HK-2 (cell line): ENCODE data around the gene LRRC49.
"Not testable (repeated sequence)": the region's sequence is repeated elsewhere in the genome, so short reads cannot be mapped to it uniquely, and the experiment has no call there.

Source experiments
- DNase-seq: peaks from one replicate; pipeline ENCODE4 v3.0.0-alpha.2; 2018; ENCODE audit not compliant: unreplicated experiment

LRRC49 gene

DNA sequence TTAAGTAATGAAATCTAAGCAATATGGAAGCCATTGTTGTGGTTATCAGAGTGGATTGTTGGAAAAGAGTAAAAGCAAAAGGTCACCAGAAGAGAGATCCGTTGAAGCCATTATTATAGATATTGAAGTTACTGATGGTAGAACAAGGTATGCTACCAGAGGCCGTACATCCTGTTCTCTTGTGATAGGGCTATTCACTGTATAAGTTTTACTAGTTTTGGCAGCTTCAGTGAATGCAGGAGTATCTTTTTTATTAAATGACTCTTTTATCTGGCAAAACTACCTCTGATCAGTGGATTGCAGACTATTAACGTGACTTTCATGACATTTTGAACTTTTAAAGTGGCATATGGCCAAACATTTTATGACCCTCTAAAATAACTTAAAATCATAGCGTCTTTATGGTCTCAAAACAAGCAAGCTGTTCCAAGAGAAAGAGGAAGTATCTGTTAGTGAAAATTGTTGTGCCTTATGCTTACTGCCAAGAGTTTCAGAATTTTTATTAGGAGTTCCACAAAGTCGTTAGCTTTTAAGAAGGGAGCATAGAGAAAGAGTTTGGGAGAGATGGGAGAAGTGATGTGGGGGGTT, 102.9 kb downstream of the LRRC49 start:
- DNase-seq: no peak

DNA sequence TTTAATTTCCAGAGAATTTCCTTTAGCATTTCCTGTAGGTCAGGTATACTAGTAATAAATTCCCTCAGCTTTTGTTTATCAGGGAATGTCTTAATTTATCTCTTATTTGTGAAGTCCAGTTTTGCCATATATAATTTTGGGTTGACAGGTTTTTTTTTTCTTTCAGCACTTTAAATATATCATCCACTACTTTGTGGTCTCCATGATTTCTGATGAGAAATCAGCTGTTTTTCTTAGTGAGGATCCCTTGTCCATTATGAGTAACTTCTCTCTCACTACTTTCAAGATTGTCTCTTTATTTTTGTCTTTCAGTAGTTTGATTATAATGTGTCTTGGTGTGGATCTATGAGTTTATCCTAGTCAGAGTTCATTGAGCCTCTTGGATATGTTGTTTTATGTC, 105.7 kb downstream of the LRRC49 start:
- DNase-seq: no peak

DNA sequence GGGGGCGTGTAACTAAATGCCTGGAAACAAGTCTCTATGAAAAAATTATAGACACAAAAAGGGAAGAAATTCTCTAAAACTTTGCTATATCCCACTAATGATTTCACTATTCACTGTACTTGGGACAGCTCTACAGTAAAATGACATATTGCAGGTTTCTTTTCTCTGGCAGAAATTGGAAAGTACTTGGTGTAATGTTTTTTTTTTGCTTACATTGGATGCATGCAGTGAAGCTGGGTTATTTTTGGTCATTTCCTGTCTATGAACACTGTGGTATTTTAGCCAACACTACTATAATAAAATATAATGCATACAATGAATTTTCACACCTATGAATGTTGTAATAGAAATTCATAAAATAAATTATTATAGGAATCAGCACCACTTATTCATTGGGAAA, 109.7 kb downstream of the LRRC49 start:
- no peak for DNase-seq

DNA sequence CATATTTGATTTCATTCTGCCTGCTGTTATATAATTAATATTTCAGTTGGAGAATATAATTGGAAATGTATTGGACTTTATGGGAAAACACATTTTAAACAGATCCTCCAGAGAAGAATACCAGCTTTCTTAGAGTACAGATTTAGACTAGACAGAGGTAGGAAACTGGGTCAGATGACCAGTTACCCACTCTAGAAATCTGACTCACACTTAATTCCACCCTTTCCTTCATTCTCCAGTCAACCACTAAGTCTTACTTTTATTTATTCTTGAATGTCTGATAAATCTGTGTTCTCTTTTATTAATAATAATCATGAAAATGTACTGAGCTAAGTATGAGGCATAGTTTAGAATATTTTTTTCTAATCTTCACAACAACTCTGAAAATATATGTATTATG, 110.7 kb downstream of the LRRC49 start:
- DNase-seq: no peak

DNA sequence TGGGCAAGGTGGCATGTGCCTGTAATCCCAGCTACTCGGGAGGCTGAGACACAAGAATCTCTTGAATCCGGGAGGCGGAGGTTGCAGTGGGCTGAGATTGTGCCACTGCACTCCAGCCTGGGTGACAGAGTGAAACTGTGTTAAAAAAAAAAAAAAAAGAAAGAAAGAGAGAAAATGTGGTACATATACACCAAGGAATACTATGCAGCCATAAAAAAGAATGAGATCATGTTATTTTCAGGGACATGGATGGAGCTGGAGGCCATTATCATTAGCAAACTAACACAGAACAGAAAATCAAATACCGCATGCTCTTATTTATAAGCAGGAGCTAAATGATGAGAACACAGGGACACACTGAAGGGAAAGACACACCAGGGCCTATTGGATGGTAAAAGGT, 111.9 kb downstream of the LRRC49 start:
- not testable (repeated sequence) for DNase-seq

DNA sequence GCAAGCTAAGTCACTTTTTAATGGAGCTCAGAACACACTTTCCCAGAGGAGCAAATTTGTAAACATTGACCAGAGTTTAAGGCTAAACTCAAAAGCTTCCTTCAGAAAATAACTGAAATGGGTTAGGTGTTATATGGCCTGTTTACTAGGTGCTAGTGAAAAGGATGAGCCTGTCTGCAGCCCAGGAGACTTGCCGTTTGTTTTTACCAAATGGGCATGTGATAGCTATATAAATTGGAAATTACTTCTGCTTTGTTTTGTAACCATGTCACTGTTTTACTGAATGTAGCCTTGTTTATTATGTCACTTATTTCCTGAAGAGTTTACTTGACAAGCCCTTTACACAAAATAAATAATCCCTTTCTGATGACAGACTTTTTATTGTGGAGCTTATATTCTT, 113.3 kb downstream of the LRRC49 start:
- no peak for DNase-seq

DNA sequence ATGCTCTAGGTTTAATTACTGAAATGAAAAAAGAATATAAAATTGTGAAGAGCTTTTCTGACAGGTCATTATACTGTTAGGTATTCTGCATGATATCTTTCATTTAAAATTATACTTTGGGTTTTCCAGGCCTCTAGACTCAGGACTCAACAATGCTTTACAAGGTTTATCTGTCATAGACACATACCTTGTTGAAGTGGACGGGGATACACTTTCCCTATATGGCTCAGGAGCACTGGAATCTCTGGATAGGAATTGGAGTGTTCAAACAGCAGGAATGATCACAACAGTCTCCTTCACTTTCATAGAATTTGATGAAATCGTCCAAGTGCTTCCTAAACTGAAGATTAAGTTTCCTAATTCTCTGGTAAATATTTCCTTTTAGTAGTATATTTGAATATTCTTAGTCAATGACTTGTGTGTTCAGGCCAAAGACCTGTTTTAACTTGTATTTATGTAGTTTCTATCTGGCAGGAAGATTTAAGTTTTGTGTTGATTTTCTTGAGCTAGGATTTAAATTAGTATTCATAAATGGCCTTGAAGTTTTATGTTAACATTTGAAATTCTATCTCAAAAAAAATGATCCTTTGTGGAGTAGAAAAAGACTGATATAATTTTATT, 115.7 kb downstream of the LRRC49 start:
- DNase-seq: no peak

DNA sequence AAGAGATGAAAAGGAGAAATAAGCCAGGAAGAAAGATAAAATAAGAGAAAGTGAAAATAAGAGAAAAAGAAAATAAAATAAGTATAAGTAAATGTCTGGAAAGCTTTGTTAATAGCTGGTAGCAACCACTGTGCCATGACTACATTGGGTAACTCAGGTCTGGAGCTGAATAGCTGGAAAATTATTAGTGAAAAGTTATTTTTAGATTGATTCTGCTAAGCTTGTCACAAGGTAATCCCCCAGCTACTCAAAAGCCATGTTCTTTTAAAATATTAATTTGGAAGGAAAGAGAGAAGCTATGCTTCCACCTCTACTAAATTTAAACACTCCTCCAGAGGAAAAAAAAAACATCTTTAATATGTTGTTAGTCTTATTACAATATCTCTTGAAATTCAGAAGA, 117.8 kb downstream of the LRRC49 start:
- DNase-seq: no peak

DNA sequence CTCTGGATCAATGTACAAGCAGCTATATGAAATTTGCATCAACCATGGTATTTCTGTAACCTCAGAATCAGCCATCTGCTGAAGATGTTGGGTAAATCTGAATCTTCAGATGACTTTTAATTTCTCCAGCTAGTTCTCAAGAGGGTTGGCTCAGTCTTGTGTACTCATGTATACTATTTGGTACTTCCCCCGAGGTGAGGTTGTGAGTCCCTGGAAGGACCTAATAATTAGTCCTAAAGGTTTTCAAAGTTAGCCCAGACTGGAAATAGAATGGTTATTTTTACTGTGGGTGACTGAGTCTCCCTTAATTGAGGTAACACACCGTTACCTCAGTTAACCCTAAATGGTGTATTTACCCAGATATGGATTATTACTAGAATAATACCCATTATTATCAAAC, 118.4 kb downstream of the LRRC49 start:
- no peak for DNase-seq

DNA sequence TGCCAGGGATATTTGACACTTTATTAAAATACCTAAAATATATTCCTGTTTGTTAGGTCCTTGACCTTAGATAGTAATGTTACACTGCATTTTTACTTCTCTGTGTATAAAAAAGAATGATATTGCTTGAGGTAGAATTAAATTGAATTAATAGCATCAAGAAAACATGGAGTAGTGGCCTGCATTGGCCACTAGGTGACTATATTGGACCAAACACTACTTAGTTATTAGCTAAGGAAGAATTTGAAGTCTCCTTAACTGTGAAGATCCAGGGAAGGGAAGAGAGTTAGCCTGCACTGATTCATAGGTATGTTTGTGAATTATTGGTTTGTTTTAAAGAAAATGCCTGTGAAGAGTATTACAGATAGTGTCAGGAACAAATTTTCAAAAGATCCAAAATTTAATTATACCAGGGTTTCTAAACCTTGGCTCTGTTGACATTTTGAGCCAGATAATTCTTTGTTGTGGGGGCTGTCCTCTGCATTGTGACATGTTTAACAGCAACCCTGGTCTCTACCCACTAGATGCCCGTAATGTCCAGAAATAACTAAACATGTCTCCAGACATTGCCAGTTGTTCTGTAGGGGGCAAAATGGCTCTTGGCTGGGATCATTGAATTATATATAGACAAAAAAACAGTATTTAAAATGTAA, 119.0 kb downstream of the LRRC49 start:
- DNase-seq: no peak

DNA sequence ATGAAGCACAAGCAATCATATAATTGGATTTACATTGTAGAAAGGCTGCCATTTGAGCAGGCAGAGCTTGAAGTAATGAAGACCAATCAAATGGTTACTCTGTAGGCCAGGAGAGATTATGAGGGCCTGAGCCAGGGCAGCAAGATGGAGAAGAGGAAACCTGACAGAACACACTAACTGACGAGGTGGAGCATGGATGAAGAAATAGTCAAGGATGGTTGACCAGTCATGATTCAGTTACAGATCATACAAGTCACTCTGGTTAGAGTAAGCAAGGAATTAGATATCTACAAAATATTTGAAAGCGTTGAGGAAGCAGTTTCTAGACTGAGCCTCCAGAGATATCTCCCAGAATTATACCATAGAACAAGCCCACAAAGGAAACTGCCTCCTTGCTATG, 120.8 kb downstream of the LRRC49 start:
- no peak for DNase-seq

DNA sequence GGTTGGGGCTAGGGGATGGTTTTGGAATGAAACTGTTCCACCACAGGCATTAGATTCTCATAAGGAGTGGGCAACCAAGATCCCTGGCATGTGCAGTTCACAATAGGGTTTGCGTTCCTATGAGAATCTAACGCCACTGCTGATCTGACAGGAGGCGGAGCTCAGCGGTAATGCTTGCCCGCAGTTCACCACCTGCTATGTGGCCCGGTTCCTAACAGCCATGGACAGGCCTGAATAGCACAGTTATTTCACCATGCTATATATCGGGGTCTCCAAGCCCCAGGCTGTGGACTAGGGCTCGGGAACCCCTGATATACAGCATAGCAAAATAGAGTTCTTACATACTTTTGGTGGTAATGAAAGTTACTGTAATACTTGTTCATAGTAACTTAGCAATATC, 122.7 kb downstream of the LRRC49 start:
- no peak for DNase-seq

DNA sequence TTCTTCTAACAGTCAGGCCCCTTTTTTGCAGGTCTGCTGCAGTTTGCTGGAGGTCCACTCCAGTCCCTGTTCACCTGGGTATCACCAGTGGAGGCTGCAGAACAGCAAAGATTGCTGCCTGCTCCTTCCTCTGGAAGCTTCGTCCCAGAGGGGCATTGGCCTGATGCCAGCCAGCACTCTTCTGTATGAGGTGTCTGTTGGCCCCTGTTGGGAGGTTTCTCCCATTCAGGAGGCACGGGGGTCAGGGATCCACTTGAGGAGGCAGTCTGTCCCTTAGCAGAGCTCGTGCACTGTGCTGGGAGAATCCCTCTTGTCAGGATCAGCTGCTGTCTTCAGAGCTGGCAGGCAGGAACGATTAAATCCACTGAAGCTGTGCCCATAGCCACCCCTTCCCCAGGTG, 138.6 kb downstream of the LRRC49 start:
- not testable (repeated sequence) for DNase-seq

DNA sequence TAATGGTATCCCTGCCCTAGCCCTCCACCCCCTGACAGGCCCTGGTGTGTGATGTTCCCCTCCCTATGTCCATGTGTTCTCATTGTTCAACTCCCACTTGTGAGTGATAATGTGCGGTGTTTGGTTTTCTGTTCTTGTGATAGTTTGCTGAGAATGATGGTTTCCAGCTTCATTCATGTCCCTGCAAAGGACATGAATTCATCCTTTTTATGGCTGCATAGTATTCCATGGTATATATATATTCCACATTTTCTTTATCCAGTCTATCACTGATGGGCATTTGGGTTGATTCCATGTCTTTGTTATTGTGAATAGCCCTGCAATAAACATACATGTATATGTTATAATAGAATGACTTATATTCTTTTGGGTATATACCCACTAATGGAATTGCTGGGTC, 142.9 kb downstream of the LRRC49 start:
- DNase-seq: not testable (repeated sequence)

DNA sequence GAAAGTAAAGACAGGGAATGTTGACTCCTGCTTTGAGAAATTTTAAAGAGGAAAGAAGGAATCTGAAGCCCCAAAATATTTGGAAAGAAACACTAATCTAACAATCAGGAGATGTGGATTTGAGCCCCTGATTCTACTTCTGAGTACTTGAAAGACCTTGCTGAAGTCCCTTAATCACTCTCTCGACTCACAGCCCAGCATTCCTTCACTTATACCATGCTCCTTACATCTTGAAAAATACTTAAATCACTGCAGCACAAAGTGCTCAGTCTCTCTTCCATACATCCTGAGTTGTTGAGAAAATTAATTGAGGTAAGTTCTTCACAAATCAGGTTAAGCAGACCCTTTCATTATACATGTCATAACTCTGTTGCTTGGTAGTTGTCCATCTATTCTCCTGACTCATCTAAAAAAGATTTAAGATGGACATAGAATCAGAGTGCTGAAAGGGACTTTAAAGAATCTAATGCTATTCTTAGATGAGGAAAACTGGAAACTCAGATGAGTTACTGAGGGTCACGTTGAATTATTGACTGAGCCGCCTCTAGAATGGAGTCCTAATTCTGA, 149.8 kb downstream of the LRRC49 start:
- no peak for DNase-seq

DNA sequence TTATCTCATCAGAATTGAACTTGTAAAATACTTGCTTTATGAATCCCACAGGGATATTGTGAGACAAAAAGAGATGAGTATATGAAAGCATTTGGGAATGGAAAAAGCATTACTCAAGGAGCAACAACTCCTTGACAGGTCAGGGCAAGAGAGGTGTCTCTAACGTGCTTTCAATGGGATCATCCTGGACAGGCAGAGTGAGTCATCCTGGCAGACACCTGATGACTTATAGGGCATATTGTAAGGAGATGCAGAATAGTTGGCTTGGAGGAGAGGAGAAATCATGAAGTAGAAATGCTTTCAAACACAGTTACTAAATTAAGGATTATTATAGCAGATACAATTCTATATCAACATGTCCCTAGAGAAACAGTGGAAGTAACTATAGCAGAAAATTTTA, 150.7 kb downstream of the LRRC49 start:
- DNase-seq: peak; percentile 17

DNA sequence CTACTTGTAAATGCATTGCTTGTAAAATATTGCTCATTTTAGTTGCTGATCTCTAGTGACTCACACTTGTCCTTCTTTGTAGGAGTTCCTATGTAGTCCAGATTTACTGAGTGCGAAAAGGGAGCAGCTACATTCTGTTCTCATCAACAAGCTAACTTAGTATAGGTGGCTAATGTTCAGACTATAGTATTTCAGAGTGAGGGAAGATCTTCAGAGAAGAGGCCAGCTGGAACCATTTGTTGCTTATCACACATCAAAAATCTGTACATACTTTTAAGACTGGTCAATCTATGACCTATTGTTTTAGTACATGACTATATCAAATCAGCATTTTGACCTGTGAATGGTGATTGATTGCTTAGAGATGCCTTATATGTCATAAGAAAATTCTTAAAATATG, 151.4 kb downstream of the LRRC49 start:
- no peak for DNase-seq

DNA sequence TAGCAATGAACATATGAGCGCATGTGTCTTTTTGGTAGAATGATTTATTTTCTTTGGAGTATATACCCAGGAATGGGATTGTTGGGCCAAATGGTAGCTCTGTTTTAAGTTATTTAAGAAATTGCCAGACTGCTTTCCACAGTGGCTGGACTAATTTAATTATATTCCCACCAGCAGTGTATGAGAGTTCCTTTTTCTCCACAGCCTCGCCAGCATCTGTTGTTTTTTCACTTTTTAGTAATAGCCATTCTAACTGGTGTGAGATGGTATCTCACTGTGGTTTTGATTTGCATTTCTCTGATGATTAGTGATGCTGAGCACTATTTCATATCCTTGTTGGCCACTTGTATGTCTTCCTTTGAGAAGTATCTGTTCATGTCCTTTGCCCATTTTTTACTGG, 153.5 kb downstream of the LRRC49 start:
- not testable (repeated sequence) for DNase-seq

DNA sequence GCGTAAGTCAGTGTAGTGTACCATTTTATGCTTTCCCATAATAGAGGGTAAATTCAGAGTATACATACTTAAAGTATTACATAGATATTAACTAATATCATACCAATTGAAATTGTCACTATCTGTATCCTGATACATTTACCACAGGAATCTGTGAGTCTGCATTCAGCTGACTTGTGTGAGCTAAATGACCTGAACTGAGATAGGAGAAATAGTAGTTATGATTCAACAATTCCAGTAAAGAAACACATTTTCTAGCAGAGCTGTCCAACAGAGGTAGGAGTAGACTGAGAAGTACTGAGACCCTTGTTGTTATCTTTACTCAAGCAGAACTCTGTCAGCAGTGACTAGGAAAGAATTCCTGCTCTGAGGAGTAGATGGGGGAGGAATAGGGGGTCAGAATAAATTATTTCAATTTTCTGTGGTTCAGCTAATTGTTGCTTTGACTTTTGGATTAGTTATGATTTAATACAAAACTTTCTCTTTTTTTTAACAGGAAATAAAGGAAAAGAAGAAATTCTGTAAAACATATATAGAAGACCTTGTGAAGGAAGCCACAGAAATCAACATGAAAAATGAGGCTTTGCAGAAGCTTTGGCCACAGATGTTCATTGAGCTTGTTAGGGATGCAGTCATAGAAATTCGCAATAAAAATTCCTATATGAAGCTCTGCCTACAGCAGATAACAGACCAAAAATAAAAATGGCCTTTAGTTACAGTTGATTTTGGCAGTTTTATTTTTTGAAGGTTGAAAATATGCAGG, 156.5 kb downstream of the LRRC49 start:
- no peak for DNase-seq

DNA sequence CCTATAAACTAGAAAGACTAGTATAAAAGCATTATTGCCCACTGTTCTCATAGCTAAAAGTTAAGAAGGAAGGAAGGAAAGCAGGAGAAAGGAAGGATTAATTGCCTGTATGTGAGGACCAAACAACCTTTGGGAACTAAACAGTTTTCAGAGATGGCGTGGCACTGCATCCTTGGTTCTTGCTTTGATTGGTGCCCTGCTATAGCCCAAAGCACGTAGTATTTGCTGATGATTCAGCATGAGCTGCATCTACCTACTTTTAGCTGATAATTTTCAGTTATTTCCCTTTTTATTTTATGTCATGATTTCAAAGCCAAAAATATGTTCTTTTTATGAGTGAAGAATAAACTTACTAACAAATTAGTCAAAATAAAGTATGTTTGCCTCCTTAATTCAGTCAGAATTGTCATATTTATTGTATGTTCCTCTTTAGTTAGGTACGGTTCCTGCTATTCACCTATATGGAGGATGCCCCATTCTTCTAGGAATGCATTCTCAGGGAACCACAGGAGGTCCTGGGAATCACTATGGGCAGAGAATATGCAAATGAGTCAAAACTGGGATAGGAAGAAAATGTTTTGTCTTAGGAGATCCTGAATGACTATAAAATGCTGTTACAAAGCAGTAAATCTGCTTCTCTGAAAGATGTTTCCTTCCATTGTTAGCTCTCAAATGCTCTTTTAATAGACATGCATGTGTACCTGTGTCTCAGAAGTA, 157.2 kb downstream of the LRRC49 start:
- DNase-seq: no peak

DNA sequence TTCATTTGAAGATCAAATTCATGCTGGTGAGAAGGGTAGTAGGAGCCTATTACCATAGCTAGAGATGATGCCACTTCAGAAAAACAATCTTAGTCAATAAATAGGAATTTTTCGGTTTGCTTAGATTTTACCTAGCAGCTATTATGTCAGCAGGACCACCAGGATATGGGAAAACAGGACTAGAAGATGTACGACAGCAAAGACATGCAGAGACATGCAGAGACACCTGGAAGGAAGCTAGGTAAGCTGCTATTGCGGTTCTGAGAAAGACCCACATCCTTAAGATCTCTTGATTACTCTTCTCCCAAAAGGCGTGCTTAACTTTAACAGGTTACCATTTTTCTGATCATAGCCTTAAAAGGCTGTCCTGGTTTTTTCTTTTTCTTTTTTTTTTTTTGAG, 157.8 kb downstream of the LRRC49 start:
- DNase-seq: no peak

DNA sequence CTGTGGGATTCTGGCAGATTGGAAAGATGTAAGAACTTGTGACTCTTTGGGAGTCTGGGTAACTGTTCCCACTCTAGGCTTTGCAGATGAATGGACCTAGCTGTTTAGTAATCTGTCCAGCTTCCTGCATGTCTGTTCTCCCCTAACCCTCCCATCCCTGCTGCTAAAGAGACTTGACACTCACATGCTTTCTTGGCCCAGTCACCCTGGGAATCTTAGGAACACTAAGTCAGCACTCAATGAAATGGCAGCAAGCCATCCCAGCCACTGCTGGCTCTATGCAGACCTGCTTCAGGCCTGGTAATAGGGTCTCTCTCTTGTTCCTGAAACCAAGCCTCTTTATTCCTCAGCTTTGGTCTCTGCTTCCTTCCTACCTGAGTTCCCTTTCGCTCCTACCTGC, 158.9 kb downstream of the LRRC49 start:
- DNase-seq: no peak
